Glomerular visceral epithelial cell (primary cell): ENCODE results near the gene DIAPH3.
"Not testable (repeated sequence)": the region's sequence is repeated elsewhere in the genome, so short reads cannot be mapped to it uniquely, and the experiment has no call there.

Experiments
- DNase-seq: peaks from one replicate; pipeline ENCODE4 v3.0.0-alpha.2; 2016; ENCODE audit errors: extremely low spot score

DIAPH3 gene

GRCh38 chr13:60163478-60164233 lies at the start of gene DIAPH3:
Gene DIAPH3 (minus strand): TSS chr13:60163928. CDS start chr13:60163766, 162 bp downstream.
- peak; percentile 96 for DNase-seq

- no peak for DNase-seq
These were observed 49.6 kb upstream of the DIAPH3 start for GRCh38 chr13:60213236-60213744.

GRCh38 chr13:60211548-60211947 lies 47.8 kb upstream of the DIAPH3 start:
- no peak for DNase-seq

GRCh38 chr13:60210510-60211330 lies 47.0 kb upstream of the DIAPH3 start:
- DNase-seq, result no peak

- not testable (repeated sequence) for DNase-seq
These were observed 41.8 kb upstream of the DIAPH3 start for GRCh38 chr13:60205499-60205898.

DNA sequence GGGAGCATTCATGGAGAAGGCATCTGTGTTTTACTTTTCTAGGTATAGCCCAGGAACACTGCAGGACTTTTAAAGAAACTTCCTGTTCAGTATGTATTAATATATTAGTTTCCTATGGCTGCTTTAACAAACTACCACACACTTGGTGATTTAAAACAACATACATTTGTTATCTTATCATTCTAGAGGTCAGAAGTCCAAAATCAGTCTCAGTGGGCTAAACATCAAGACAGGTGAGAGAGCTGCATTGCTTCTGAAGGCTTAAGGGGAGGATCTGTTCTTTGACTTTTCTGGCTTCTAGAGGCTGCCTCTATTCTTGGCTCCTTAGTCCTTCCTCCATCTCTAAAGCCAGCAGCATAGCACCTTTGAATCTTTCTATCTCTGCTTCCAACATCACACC lies 37.6 kb upstream of the DIAPH3 start:
- no peak for DNase-seq

GRCh38 chr13:60195893-60196292 lies 32.2 kb upstream of the DIAPH3 start:
- not testable (repeated sequence) for DNase-seq

GRCh38 chr13:60182907-60183306 lies 19.2 kb upstream of the DIAPH3 start:
- DNase-seq, result no peak

GRCh38 chr13:60178327-60178726 lies 14.6 kb upstream of the DIAPH3 start:
- DNase-seq, result no peak

DNA sequence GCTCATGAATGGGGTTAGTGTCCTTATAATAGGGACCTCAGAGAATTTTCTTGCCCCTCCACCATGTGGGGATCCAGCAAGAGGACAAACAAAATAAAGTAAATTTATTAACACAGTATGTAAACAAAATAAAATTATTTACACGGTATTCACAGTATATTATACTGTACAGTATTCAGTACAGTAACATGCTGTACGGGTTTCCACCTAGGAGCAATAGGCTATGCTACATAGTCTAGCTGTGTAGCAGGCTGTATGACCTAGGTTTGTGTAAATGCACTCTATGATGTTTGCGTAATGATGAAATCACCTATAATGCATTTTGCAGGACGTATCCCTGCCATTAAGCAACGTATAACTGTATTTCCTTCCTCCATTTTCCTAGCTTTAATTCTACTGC lies 11.8 kb upstream of the DIAPH3 start:
- no peak for DNase-seq

DNA sequence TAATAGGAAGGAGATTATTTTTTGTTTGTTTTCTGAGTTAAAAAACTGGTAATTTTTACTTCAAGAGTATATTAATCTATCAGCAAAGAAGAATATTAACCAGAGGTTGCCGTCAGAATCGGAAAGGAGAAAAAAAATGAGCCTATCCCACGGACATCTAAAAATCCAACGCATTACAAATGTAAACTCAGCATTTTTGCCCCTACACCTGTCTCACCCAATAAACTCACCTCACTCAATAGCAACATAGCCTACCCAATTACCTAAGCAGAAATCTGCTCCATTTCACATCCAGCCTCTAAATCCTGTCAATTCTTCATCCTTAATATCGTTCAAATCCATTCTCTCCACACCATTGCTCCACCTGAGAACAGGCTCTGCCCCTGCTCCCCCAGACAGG lies 10.4 kb upstream of the DIAPH3 start:
- DNase-seq, result no peak

- DNase-seq, result no peak
These were observed 8.4 kb upstream of the DIAPH3 start for GRCh38 chr13:60172111-60172510.

DNA sequence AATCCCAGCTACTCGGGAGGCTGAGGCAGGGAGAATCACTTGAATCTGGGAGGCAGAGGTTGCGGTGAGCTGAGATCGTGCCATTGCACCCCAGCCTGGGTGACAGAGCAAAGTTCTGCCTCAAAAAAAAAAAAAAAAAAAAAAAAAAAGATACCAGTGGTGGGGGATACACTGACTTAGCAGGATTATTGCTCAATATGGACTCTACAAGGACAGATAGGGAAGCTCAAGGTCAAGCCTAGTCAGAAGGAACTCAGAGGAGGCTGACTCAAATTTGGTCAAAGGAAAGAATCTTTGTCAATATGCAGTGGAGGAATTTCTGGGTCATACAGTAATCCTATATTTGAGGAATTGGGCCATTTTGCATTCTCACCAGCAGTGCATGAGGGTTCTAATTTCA lies 6.7 kb upstream of the DIAPH3 start:
- DNase-seq, result no peak

DNA sequence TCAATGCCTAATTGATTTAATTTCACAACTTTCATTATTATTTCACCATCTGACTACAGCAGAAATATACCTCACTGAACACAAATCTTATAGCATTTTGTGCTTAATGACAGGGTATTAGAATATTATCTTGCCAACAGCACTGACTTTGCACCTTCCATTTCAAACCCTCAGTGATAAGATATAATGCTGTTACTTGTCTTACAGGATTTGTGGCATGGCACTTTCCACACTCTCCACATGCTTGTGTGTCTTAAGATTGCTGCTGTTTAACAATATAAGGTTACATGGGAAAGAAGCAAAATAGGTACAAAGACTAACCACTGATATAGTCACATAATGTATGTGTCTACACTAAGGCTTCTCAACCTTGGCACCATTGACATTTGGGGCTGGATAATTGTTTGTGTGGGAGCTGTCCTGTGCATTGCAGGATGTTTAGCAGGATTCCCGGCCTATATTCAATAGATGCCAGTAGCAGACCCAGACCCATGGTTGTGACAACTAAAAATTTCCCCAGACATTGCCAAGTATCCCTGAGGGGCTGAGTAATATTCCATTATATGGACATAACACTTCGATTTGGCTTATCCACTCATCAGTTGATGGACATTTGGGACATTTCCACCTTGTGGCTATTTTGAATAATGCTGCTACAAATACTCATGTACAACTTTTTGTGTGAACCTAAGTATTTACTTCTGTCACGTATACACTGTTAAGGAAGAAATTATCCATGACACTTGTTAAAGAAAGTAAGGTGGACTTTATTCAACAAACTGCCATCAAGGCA lies 5.7 kb upstream of the DIAPH3 start:
- DNase-seq, result no peak

DNA sequence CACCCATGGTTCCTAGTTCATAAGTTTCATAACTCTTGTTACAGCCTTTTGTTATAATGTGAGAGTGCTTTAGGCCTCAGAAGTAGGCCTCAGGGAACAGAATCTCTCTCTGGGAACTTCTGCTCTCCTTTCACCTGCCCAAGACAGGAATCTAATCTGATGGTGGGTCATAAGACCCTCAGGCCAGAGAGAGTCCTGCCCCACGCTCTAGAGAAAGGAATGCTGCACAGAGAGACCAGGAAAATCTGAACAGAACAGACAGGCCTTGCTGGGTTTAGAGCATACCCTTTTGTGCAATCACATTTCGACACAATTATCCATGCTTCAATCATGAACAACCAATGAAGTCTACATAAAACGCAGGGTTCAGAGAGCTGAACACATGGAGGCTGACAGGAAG lies 3.4 kb upstream of the DIAPH3 start:
- no peak for DNase-seq

- no peak for DNase-seq
These were observed 1.8 kb upstream of the DIAPH3 start for GRCh38 chr13:60165391-60166099.

- DNase-seq, result no peak
These were observed 634 bp upstream of the DIAPH3 start for GRCh38 chr13:60164234-60164889.

GRCh38 chr13:60162096-60162495 lies 1.6 kb downstream of the DIAPH3 start:
- peak; percentile 52 for DNase-seq

GRCh38 chr13:60158321-60158801 lies 5.4 kb downstream of the DIAPH3 start:
- DNase-seq, result peak; percentile 80

GRCh38 chr13:60155978-60156377 lies 7.8 kb downstream of the DIAPH3 start:
- no peak for DNase-seq

- no peak for DNase-seq
These were observed 10.8 kb downstream of the DIAPH3 start for GRCh38 chr13:60152904-60153303.
